Measurements from ENCODE around the gene SLC14A1.

- no peak for TF ChIP-seq CREB1 (IDR thresholded peaks at IDR 0.05; ENCODE audit: low read depth)
- no peak for TF ChIP-seq EP300 (IDR thresholded peaks at IDR 0.05; ENCODE audit: borderline replicate concordance)
- TF ChIP-seq REST (IDR thresholded peaks at IDR 0.05; ENCODE audit: low read depth): no peak
- TF ChIP-seq TCF12 (IDR thresholded peaks at IDR 0.05; ENCODE audit: low read depth): no peak
- TF ChIP-seq EGR1 (IDR thresholded peaks at IDR 0.05): no peak
- TF ChIP-seq RAD21 (IDR thresholded peaks at IDR 0.05; ENCODE audit: low read depth): no peak
- no peak for TF ChIP-seq MAX (IDR thresholded peaks at IDR 0.05)
- no peak for TF ChIP-seq CEBPB (IDR thresholded peaks at IDR 0.05)
- TF ChIP-seq NFIC (IDR thresholded peaks at IDR 0.05): no peak
- TF ChIP-seq TAF1 (IDR thresholded peaks at IDR 0.05; ENCODE audit: low read depth): no peak
- no peak for TF ChIP-seq FOXM1 (IDR thresholded peaks at IDR 0.05; ENCODE audit: borderline replicate concordance, low read depth)
- TF ChIP-seq TEAD4 (IDR thresholded peaks at IDR 0.05): no peak
- no peak for TF ChIP-seq YY1 (IDR thresholded peaks at IDR 0.05; ENCODE audit: low read depth)
Observed at GRCh38 chr18:45678441-45678840, 45.5 kb upstream of the SLC14A1 start.
